GM18909 (cell line): ENCODE measurements around the gene CHCT1.
"Not testable (repeated sequence)": the region's sequence is repeated elsewhere in the genome, so short reads cannot be mapped to it uniquely, and the experiment has no call there.

Experiments
- ATAC-seq: cut with Tn5 transposase; IDR thresholded peaks from one replicate; pipeline ENCODE4 v1.9.1; 2021; ENCODE audit warnings: mild to moderate bottlenecking; ENCODE audit not compliant: unreplicated experiment, poor library complexity

Gene CHCT1

DNA sequence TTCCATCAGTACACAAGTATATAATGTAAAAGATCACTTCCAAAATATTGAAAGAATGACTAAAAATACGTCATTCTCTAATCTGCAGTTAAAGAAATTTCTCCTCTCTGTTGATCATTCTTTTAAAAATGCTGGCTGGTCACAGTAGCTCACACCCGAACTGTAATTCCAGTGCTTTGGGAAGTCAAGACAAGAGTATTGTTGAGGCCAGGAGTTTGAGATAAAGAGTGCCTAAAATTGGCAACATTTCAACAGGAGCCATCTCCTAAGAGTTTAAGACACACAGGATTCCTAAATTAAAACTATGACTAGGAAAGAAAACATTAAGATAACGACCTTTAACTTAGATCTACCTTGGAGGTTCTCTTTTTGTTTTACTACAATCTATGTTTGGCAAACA is 25.9 kb upstream of the CHCT1 start:
- ATAC-seq = no peak

DNA sequence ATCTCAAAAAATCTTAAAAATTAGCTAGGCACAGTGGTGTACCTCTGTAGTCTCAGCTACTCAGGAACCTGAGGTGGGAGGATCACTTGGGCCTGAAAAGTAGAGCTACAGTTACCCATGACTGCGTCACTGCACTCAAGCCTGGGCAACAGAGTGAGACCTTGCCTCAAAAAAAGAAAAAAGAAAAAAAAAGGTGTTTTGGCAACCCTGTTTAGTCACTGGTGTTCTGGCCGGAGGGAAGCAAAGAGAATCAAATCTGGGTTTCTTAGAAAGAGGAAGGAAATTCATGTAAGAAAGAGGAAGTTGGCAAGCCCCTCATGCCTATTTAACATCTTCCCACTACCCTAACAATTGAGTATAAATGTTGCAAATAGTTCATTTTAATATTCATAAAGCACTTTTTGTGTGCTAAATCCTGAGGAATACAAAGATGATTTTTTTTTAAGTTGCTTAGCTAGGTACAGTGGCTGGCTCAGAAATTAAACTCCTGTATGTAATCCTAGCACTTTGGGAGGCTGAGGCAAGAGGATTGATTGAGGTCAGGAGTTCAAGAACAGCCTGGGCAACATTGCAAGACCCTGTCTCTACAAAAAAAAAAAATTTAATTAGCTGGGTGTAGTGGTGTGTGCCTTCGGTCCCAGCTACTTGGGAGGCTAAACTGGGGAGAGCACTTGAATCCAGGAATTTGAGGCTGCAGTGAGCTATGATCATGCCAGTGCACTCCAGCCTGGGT is 23.9 kb upstream of the CHCT1 start:
- no peak for ATAC-seq

DNA sequence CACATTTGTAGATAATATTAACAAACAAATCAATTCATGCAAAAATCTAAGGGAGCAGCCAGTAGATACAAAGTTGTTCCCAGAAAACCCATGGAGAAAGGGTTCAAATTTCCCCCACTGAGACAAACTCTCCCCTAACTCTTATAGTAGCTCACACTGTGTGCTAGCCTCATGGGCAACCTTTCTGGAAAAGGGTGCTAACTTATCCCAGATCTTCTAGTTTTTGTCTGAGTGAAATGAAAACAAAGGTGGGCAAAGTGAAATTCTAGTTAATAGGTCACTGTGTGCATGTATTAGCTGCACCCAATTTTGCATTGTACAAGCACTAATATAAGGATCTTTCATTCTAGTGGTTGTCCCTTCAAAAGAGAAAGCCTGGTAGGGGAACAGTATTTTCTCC is 20.5 kb upstream of the CHCT1 start:
- no peak for ATAC-seq

DNA sequence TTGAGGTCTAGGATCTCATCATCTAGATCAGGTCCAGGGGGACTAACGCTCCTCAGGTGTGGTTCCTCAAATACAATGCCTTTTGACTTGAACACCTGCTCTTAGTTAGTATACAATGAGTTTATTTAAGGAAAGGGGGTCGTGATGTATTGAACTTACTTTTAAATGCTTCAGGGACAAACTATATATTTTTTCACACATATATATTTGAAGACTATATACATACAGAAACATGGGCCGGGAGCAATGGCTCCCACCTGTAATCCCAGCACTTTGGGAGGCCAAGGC is 18.8 kb upstream of the CHCT1 start:
- ATAC-seq = no peak

DNA sequence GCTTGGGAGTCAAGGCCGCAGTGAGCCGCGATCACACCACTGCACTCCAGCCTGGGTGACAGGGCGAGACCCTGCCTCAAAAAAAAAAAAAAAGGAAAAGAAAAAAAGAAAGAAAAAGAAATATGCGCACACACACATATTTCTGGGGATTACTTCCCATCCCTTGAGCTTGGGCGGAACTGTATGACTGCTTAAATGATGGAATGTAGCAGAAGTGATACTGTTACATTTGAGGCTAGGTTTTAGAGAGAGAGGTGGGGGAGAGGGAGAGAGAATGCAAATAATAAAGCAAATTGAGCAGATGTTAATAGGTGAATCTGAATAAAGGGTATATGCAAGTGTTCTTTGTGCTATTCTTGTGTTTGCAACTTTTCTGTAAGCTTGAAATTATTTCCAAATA is 18.3 kb upstream of the CHCT1 start:
- no peak for ATAC-seq

DNA sequence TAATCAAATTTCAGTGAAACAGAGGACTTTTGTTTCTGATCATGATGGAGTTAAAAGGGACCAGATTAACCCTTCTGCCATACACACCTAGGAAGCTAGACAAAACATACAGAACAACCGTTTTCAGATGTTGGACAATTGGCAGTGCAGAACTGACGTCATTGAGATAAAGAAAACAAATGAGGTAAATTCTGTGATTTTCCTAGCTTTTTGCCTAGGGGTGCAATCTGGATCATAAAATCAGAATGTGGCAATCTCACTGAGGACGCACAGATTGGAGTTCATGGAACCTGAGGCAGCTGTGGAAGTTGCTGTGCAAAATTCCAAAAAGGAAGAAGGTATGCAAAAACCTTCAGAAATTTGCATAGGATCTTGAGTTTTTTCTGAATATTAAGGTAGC is 15.4 kb upstream of the CHCT1 start:
- no peak for ATAC-seq

DNA sequence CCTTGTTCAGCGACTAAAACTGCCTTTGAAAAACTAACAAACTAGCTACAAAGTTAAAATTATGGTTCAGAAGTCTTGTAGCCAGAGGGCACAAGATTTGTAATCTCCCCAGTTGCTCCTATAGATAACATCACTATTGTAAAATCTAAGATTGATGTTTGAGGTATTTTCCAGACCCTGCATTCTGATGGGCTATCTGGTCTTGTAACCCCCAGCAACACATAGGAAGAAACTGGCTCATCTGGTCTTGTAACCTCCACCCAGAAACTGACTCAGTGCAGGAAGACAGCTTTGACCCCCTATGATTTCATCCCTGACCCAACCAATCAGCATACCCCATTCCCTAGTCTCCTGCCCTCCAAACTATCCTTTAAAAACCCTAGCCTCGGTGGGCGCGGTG is 12.3 kb upstream of the CHCT1 start:
- no peak for ATAC-seq

DNA sequence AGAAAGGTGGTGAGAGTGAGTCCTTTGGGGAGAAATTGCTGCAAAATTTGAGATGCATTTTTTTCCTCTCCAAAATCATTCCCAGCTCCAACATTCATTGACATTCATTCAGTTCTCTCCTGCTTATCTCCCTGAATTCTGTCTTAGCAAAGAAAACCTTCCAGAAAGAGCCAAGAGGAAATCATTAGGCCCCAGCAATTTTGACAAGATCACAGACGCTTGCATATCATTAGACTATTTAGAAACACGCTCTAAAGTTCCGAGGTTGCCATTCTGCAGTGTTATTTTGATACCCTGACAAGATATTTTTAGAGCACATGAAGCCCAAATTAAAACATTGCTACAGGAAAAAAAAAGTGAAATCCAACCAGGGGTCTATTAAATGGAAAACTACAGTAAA is 9.6 kb upstream of the CHCT1 start:
- no peak for ATAC-seq

DNA sequence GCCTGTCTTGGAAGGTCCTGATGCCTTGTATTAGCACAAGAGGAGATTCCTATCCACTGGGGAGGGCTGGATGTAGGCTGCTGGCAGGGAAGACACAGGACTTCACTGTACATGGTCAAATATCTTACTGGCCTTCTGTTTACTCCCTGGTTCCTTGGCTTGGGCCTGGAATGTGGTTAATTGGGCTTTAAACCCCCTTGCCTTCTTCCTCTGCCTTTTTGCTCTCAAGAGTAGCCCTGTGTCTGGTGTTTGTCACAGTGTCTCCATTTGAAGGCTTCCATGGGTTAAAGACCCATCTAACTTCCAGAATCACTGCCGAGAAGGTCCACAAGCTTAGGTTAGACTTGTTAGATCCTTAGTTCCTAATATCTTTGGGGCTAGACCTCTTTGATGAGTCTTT is 7.1 kb upstream of the CHCT1 start:
- no peak for ATAC-seq

DNA sequence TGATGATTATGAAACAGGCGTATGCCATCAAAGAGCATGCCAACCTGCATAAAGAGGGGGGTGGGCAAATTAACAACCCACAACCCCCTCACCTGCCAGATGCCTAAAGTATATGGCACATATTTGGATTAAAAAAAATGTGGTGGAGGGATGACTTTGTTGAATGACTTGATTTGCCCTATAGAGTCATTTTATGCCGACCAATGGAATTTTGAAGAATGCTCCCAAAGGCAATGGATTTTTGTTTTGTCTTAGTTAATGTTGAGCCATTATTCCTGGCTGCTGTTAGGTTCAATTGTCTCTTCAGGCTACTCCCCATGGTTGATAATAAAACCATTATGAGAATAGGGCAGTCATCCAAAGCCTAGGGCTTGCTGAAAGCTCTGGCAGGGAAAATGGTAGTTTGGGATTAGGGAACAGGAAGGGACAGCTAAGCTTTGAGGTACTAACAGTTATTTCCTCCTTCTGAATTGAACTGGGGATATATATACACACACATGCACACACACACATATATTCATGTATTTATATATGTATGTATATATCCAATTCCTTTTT is 5.8 kb upstream of the CHCT1 start:
- ATAC-seq = no peak

DNA sequence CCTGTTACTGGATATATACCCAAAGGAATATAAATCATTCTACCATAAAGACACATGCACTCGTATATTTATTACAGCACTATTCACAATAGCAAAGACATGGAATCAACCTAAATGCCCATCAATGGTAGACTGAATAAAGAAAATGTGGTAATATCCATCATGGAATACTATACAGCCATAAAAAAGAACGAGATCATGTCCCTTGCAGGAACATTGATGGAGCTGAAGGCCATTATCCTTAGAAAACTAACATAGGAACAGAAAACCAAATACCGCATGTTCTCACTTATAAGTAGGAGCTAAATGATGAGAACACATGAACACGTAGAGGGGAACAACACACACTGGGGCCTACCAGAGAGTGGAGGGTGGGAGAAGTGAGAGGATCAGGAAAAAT is 3.3 kb upstream of the CHCT1 start:
- not testable (repeated sequence) for ATAC-seq

DNA sequence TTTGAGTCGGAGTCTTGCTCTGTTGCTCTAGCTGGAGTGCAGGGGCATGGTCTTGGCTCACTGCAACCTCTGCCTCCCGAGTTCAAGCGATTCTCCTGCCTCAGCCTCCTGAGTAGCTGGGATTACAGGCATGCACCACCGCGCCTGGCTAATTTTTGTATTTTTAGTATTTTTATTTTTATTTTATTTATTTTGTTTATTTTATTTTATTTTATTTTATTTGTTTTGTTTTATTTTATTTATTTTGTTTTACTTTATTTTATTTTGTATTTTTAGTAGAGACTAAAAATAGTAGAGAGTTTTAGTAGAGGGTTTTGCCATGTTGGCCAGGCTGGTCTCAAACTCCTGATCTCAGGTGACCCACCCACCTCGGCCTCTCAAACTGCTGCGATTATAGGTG is 2.4 kb upstream of the CHCT1 start:
- not testable (repeated sequence) for ATAC-seq

DNA sequence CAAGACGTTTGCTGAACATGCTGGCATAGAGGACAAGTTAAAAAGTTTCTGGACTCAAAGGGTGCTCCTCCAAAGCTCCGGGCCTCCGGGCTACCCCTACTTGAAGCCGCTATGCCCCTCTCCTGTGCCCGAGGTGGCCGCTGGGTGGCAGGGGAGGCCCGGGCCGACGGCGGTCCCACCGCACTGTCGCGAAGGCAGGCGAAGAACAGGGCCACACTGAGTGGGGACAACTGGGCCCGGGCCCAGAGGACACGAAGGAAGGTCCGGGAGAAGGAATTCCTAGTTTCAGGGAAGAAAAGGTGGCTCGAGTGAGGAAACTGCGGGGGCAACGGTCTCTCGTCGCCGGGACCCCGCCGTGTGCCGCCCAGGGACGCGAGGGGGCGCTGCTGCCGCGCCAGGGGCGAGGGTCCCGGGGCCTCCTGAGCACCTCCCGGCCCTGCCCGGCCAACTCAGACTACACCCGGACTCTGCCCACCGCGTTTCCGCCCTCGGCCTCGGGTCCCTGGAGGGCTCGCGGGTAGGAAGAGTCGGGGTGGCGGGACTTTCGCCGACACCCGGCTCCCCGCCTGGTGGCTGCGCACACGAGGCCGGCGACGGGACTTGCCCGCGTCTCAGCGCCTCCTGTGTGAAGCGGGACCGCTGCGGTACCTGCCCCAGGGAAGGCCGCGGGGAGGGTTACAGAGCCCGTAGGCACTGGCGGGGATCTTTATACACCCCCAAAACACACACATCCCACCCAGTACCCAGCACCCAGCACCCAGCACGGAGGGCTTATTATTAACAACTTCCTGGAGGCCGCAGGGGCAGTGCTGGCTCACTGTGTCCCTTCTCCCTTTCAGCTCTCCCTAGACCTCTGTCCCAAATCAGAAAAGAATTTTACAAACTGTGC is 772 bp upstream of the CHCT1 start:
- ATAC-seq = peak; percentile 92

DNA sequence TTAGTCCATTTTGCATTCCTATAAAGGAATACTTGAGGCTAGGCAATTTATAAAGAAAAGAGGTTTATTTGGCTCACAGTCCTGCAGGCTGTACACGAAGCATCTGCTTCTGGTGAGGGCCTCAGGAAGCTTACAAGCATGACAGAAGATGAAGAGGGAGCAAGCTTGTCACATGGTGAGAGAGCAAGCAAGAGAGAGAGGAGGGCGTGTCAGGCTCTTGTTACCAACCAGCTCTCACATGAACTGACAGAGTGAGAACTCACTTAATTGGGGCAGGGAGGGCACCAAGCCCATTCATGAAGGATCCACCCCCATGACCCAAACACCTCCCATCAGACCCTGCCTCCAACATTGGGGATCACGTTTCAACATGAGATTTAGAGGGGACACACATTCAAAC is 1.6 kb downstream of the CHCT1 start:
- no peak for ATAC-seq

DNA sequence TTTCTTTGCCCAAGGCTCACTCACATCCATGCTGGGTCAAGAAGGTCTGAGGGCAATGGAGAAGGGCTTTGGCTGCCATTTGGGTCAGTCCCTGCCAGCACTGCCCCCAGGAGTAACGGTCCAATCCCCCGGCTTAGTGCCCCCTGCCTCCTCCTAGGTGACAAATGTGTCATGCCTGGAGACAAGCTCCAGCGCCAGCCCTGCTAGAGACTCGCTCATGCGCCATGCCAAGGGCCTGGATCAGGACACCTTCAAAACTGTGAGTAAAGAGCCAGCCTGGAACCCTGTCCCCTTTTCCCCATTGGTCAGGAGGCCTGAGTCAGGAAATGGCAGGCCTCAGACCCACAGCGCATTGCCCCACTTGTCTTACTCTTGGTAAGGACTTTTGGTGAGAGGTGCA is 3.3 kb downstream of the CHCT1 start:
- ATAC-seq = no peak

DNA sequence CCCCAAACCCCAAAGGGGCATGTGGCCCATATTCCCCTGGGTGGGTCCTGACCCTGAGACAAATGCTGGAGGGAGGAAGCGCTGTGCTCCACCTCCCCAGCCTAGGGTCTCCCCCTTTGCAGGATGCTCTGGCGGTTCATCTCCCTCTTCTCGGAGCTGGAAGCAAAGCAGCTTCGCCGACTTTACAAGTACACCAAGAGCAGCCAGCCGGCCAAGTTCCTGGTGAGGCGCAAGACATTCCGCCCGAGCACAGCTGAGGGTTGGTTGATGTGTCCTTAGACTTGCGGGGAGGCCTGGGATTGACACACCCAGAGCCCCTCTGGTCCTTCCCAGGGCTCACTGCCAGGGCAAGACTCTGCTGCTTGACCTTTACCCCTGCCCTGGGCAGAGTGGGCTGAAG is 4.3 kb downstream of the CHCT1 start:
- no peak for ATAC-seq

DNA sequence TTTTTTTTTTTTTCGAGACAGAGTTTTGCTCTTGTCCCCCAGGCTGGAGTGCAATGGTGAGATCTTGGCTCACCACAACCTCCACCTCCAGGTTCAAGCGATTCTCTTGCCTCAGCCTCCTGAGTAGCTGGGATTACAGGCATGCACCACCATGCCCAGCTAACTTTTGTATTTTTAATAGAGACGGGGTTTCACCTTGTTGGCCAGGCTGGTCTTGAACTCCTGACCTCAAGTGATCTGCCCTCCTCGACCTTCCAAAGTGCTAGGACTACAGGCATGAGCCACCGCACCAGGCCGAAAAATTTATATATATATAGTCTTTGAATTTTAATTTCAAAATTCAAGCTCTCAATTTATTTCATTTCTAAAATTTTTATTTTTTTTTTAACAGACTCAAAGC is 6.2 kb downstream of the CHCT1 start:
- not testable (repeated sequence) for ATAC-seq

DNA sequence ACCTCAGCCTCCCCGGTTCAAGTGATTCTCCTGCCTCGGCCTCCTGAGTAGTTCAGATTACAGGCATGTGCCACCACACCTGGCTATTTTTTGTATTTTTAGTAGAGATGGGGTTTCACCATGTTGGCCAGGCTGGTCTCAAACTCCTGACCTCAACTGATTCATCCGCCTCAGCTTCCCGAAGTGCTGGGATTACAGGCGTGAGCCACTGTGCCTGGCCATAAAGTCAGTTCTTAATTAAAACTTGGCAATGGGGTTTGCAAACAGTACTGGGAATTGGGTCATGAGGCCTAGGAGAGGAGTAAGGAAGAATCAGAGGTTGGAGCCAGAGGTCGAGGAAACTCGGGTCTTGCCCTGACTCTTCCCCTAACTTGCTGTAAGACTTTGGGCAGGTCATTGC is 8.3 kb downstream of the CHCT1 start:
- ATAC-seq = not testable (repeated sequence)

DNA sequence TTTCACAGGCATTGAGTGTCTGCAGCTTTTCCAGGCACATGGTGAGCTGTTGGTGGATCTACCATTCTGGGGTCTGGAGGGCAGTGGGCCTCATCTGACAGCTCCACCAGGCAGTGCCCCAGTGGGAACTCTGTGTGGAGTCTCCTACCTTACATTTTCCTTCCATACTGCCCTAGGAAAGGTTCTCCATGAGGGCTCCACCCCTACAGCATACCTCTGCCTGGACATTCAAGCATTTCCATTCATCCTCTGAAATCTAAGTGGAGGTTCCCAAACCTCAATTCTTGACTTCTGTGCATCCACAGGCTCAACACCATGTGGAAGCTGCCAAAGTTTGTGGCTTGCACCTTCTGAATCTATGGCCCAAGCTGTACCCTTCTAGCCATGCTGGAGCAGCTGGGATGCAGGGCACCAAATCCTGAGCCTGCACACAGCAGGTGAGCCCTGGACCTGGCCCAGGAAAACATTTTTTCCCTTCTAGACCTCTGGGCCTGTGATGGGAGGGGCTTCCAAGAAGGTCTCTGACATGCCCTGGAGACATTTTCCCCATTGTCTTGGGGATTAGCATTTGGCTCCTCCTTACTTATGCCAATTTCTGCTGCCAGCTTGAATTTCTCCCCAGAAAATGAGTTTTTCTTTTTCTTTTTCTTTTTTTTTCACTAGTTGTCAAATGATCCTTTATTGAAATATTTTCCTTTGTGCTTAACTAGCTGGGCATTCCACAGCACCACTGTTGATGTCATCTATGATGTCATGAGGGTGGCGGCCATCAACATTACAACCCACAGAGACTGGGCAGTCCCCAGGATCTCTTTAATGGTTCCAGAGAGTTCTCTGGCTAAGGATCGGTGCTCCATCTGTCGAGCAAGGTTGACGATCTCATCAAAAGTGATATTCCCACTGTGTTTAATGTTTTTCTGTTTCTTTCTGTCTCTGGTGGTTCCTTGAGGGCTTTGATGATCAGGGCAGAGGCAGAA is 11.0 kb downstream of the CHCT1 start:
- ATAC-seq = not testable (repeated sequence)
